SK-N-SH (cell line): ENCODE results near the gene LAMTOR1. TPM values are rescaled to one million over a fixed set of nuclear protein-coding genes. Genes with fewer than 3 reads are reported as not detected.

Experiments
- CTCF ChIA-PET: fragments of 300-600, 350-600 bp; formaldehyde crosslinking; extraction: SDS; loops from one replicate; lab custom pipeline; 2021; lab: Yijun Ruan, JAX
- POLR2A ChIA-PET: fragments of 350-600 bp; sonication (Branson Sonifier 250); formaldehyde crosslinking; extraction: SDS; loops from one replicate; lab custom pipeline; 2020; ENCODE audit warnings: antibody characterized with exemption, inconsistent platforms; lab: Yijun Ruan, JAX
- DNase-seq: peaks from one replicate; pipeline ENCODE4 v3.0.0; 2012
- H2AFZ ChIP-seq: fragments of 200-600 bp; sonication (generic); 2 replicates; pipeline ENCODE4 v1.8.1; 2016; ENCODE audit warnings: antibody characterized with exemption, mild to moderate bottlenecking, low read depth
- H3F3A ChIP-seq: fragments of 200-600 bp; sonication (generic); replicated peaks from 2 replicates; pipeline ENCODE3; 2016; ENCODE audit warnings: antibody characterized with exemption, mild to moderate bottlenecking; ENCODE audit not compliant: insufficient read depth
- H3K27ac ChIP-seq, 2 experiments: fragments of 200-500 bp in 1 of 2; fragments of 200-600 bp in 1 of 2; sonication (Bioruptor generic) in 1 of 2; sonication (generic), shearing (Covaris generic) in 1 of 2; 2 replicates each; pipeline versions ENCODE4 v1.5.1 to v1.6.1; 2014 to 2016; ENCODE audit warnings: low read depth in 2 of 2, inconsistent platforms in 1 of 2, low read length in 1 of 2, mild to moderate bottlenecking in 1 of 2, mixed read lengths in 1 of 2
- H3K27me3 ChIP-seq: fragments of 200-600 bp; sonication (generic), shearing (Covaris generic); 2 replicates; pipeline ENCODE4 v1.6.1; 2016; ENCODE audit warnings: mixed run types; ENCODE audit not compliant: insufficient read depth
- H3K36me3 ChIP-seq, 2 experiments: fragments of 200-500 bp in 1 of 2; fragments of 200-600 bp in 1 of 2; sonication (Bioruptor generic) in 1 of 2; sonication (generic) in 1 of 2; replicated peaks in 1 of 2; 2 replicates each; pipeline versions ENCODE3 to v1.5.1; 2014 to 2016; ENCODE audit warnings: low read length in 1 of 2, mild to moderate bottlenecking in 1 of 2; ENCODE audit not compliant: insufficient read depth in 2 of 2, control insufficient read depth in 1 of 2
- H3K4me1 ChIP-seq, 2 experiments: fragments of 200-500 bp in 1 of 2; fragments of 200-600 bp in 1 of 2; sonication (Bioruptor generic) in 1 of 2; sonication (generic), shearing (Covaris generic) in 1 of 2; 2 replicates each; pipeline versions ENCODE4 v1.5.1 to v1.6.1; 2014 to 2016; ENCODE audit warnings: low read depth in 1 of 2, low read length in 1 of 2, mixed run types in 1 of 2; ENCODE audit not compliant: insufficient read depth in 2 of 2, control insufficient read depth in 1 of 2
- H3K4me2 ChIP-seq: fragments of 200-600 bp; sonication (generic), shearing (Covaris generic); 2 replicates; pipeline ENCODE4 v1.6.1; 2017; ENCODE audit warnings: mixed run types
- H3K4me3 ChIP-seq, 2 experiments: fragments of 200-500 bp in 1 of 2; fragments of 200-600 bp in 1 of 2; sonication (Bioruptor generic) in 1 of 2; sonication (generic), shearing (Covaris generic) in 1 of 2; 2 replicates each; pipeline versions ENCODE4 v1.5.1 to v1.8.1; 2014 to 2016; ENCODE audit warnings: low read depth in 2 of 2, inconsistent platforms in 1 of 2, low read length in 1 of 2, mild to moderate bottlenecking in 1 of 2, mixed read lengths in 1 of 2, moderate library complexity in 1 of 2
- H3K79me2 ChIP-seq: fragments of 200-600 bp; sonication (generic); 2 replicates; pipeline ENCODE4 v1.8.1; 2017; ENCODE audit warnings: mild to moderate bottlenecking; ENCODE audit not compliant: insufficient read depth
- H3K9ac ChIP-seq: fragments of 200-600 bp; sonication (generic); 2 replicates; pipeline ENCODE4 v1.6.1; 2017; ENCODE audit warnings: mixed run types
- H3K9me2 ChIP-seq: fragments of 200-600 bp; sonication (generic); 2 replicates; pipeline ENCODE4 v1.6.1; 2017; ENCODE audit warnings: mixed run types
- H3K9me3 ChIP-seq: fragments of 200-600 bp; sonication (generic); 2 replicates; pipeline ENCODE4 v1.6.1; 2017; ENCODE audit warnings: mixed run types, mild to moderate bottlenecking, moderate library complexity
- H4K20me1 ChIP-seq: fragments of 200-600 bp; sonication (generic); 2 replicates; pipeline ENCODE4 v1.6.1; 2017; ENCODE audit warnings: mild to moderate bottlenecking, mixed run types; ENCODE audit not compliant: insufficient read depth
- EP300 ChIP-seq, 2 experiments: IDR thresholded peaks; 2 replicates each; pipeline versions ENCODE4 v1.4.0 to v1.6.1; 2012; ENCODE audit warnings: borderline replicate concordance in 1 of 2, low read depth in 1 of 2, low read length in 1 of 2
- EZH2phosphoT487 ChIP-seq: fragments of 200-600 bp; sonication (generic); IDR thresholded peaks from 2 replicates; pipeline ENCODE4 v1.6.1; 2017; ENCODE audit warnings: low read depth, mixed run types, mild to moderate bottlenecking, antibody characterized with exemption, moderate library complexity, borderline replicate concordance
- FOXJ3 ChIP-seq: sonication (generic); formaldehyde crosslinking; IDR thresholded peaks from 2 replicates; pipeline ENCODE4 v1.5.1; 2020; ENCODE audit warnings: mild to moderate bottlenecking, missing genetic modification reagents
- FOXM1 ChIP-seq: IDR thresholded peaks from 2 replicates; pipeline ENCODE4 v1.4.0; 2012; ENCODE audit warnings: low read depth, mild to moderate bottlenecking
- GABPA ChIP-seq: IDR thresholded peaks from 2 replicates; pipeline ENCODE4 v1.4.0; 2012; ENCODE audit warnings: low read depth, mild to moderate bottlenecking
- JUND ChIP-seq: IDR thresholded peaks from 2 replicates; pipeline ENCODE4 v1.4.0; 2012
- MXI1 ChIP-seq: IDR thresholded peaks from 2 replicates; pipeline ENCODE4 v1.6.1; 2012; ENCODE audit warnings: mild to moderate bottlenecking, low read depth, low read length, improper control_type of control experiment
- NRF1 ChIP-seq: IDR thresholded peaks from 2 replicates; pipeline ENCODE4 v1.6.1; 2012; ENCODE audit warnings: low read depth, mild to moderate bottlenecking, low read length
- RCOR1 ChIP-seq: fragments of 150-350 bp; IDR thresholded peaks from 2 replicates; pipeline ENCODE4 v1.6.1; 2017; ENCODE audit warnings: antibody characterized with exemption, low read length
- RFX5 ChIP-seq: IDR thresholded peaks from 2 replicates; pipeline ENCODE4 v1.6.1; 2012; ENCODE audit warnings: mild to moderate bottlenecking, improper control_type of control experiment, low read length
- SIN3A ChIP-seq: IDR thresholded peaks from 2 replicates; pipeline ENCODE4 v1.6.1; 2012; ENCODE audit warnings: low read depth, mild to moderate bottlenecking, low read length, moderate library complexity, borderline replicate concordance
- SMC3 ChIP-seq: IDR thresholded peaks from 2 replicates; pipeline ENCODE4 v1.6.1; 2012; ENCODE audit warnings: low read depth, low read length, improper control_type of control experiment
- TEAD4 ChIP-seq: IDR thresholded peaks from 2 replicates; pipeline ENCODE4 v1.4.0; 2012; ENCODE audit warnings: mild to moderate bottlenecking, borderline replicate concordance; ENCODE audit not compliant: insufficient read depth
- YY1 ChIP-seq: IDR thresholded peaks from 2 replicates; pipeline ENCODE4 v1.4.0; 2012; ENCODE audit warnings: low read depth, mild to moderate bottlenecking
- polyA plus RNA-seq, 3 experiments: library from polyadenylated mRNA; depleted of rRNA; stranded (reverse); fragments of >200 nt; gene quantifications; 2 replicates each; pipeline ENCODE4 v1.2.3, GENCODE V29; 2012
- TF ChIP-seq, protein P1 (sequence below): fragments of 200-600 bp; sonication (generic); IDR thresholded peaks from 2 replicates; pipeline ENCODE4 v1.6.1; 2017; ENCODE audit warnings: antibody characterized with exemption, mild to moderate bottlenecking, moderate library complexity

The LAMTOR1 gene
- polyA plus RNA-seq, 1 of the 3 experiments (the other 2 are of a cell fraction), result 128 TPM

DNA sequence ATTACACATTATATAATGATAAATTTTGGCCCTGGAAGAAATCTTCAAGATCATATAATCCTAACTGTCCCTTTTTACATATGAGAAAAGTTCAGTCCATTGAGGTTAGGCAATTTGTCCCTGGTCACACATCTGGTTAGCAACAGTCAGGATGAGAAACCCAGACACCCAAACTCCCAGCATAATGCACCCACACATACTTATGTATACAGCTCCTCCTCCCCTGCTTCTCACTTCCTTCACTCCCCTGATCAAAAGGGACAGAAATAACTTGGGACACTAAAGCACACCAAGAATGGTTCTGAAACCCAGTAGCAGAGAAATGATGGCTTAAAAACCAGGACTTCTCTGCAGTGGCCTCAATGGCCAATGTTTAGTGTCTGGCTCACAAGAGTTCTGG lies 33.9 kb downstream of the LAMTOR1 start:
- peak overlapping the region; percentile 53; the same call in 1 of the 2 replicates for H3K9ac ChIP-seq
- peak overlapping the region in 1 of 2 experiments; percentile 43; a peak in 2 of 4 replicates for H3K4me3 ChIP-seq
- no peaks in the 10 kb centered on the region for H4K20me1 ChIP-seq
- TF ChIP-seq, protein P1, sequence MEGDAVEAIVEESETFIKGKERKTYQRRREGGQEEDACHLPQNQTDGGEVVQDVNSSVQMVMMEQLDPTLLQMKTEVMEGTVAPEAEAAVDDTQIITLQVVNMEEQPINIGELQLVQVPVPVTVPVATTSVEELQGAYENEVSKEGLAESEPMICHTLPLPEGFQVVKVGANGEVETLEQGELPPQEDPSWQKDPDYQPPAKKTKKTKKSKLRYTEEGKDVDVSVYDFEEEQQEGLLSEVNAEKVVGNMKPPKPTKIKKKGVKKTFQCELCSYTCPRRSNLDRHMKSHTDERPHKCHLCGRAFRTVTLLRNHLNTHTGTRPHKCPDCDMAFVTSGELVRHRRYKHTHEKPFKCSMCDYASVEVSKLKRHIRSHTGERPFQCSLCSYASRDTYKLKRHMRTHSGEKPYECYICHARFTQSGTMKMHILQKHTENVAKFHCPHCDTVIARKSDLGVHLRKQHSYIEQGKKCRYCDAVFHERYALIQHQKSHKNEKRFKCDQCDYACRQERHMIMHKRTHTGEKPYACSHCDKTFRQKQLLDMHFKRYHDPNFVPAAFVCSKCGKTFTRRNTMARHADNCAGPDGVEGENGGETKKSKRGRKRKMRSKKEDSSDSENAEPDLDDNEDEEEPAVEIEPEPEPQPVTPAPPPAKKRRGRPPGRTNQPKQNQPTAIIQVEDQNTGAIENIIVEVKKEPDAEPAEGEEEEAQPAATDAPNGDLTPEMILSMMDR, result no peak
- no peak for TF ChIP-seq FOXJ3 (CRISPR knock-in tag)
- TF ChIP-seq RCOR1, result no peak
- TF ChIP-seq JUND, result no peak
- no peak for TF ChIP-seq TEAD4
- no peak for TF ChIP-seq EP300 (IDR thresholded peaks at IDR 0.05; ENCODE audit: borderline replicate concordance in 1 of 2, low read depth in 1 of 2, low read length in 1 of 2)
- TF ChIP-seq MXI1, result no peak
- TF ChIP-seq, all 33 proteins: peak for 0
- Histone ChIP-seq H3K4me1 (peaks cover 21 to 52% of the 10 kb centered on the region in 2 experiments), H3K36me3 (peaks cover 0 to 3% of the 10 kb centered on the region in 2 experiments), H3F3A (peaks cover 39% of the 10 kb centered on the region), H3K9me3 (no peaks in the 10 kb centered on the region), H3K79me2 (peaks cover 97% of the 10 kb centered on the region), H3K27ac (peak overlapping the region; percentile 69 to 82), H2AFZ (0 out of 2 replicates have a peak overlapping the region, but pooled peaks have one; percentile 45), H3K4me2 (peak overlapping the region; percentile 53), H3K27me3 (no peaks in the 10 kb centered on the region), H3K9me2 (no peaks in the 10 kb centered on the region)
- no peak for DNase-seq
- POLR2A ChIA-PET, result no interaction called here
- CTCF ChIA-PET, result interaction anchor here (0.8 to 4.2 kb wide), 4 partner anchors 9 to 75 kb away, joined by 3 to 18 read pairs (median 4); no protein-coding TSS in a partner anchor

DNA sequence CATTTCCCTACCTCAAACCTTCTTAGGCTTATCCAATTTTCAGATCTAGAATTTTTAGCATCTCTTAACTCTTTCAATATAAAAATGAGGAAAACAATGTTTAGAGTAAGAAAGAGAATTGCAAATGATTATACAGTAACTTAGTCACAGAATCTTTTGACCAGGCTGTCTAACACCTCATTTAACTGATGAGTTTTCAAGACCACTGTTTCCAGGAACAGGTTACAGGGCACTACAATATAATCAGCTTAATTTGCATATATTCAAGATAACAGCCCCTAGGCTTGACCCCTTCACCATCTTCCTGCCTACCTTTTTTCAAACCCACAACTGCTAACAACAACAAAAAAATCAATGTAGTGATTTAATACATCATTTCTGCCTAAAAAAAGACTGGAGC lies 35.4 kb downstream of the LAMTOR1 start:
- peaks cover 29% of the 10 kb centered on the region for H3F3A ChIP-seq
- peaks cover 3 to 8% of the 10 kb centered on the region in 2 experiments for H3K36me3 ChIP-seq
- TF ChIP-seq FOXM1 (no peak), GABPA (no peak), SIN3A (no peak), EZH2phosphoT487 (no peak), NRF1 (no peak), SMC3 (no peak), YY1 (no peak), RFX5 (no peak), EP300 (IDR thresholded peaks at IDR 0.05; ENCODE audit: borderline replicate concordance in 1 of 2, low read depth in 1 of 2, low read length in 1 of 2) (no peak), MXI1 (no peak)
- no peaks in the 10 kb centered on the region for H3K9me3 ChIP-seq
- H3K9me2 ChIP-seq, result no peaks in the 10 kb centered on the region
- no peak overlapping the region for H3K9ac ChIP-seq
- peaks cover 21 to 52% of the 10 kb centered on the region in 2 experiments for H3K4me1 ChIP-seq
- H3K79me2 ChIP-seq, result peaks cover 98% of the 10 kb centered on the region
- H3K4me2 ChIP-seq, result peak overlapping the region; percentile 53; the same call in 1 of the 2 replicates
- H3K27ac ChIP-seq, result no peak overlapping the region; a peak in 1 of 4 replicates
- no peak overlapping the region for H3K4me3 ChIP-seq
- H2AFZ ChIP-seq, result no peak overlapping the region
- POLR2A ChIA-PET, result no interaction called here
- no peaks in the 10 kb centered on the region for H4K20me1 ChIP-seq
- CTCF ChIA-PET, result interaction anchor here (0.7 to 4.2 kb wide), 7 partner anchors 19 to 116 kb away, joined by 3 to 18 read pairs (median 3); no protein-coding TSS in a partner anchor
- no peaks in the 10 kb centered on the region for H3K27me3 ChIP-seq
- no peak for DNase-seq
